GM23338 (cell line): ENCODE results near the gene FANK1. TPM values are rescaled to one million over a fixed set of nuclear protein-coding genes. Genes with fewer than 3 reads are reported as not detected.

ENCODE experiments used
- CREB1 ChIP-seq: fragments of 250-450 bp; sonication (Bioruptor Pico); IDR thresholded peaks from 2 replicates; pipeline ENCODE4 v1.5.0; 2020; ENCODE audit warnings: low read depth, mild to moderate bottlenecking, moderate library complexity
- CTCF ChIP-seq, 2 experiments: fragments of 200-600 bp in 1 of 2; sonication (generic) in 1 of 2; conservative IDR thresholded peaks; 2 replicates each; pipeline versions ENCODE4 v1.5.1 to v1.6.1; 2016 to 2017; ENCODE audit warnings: antibody characterized with exemption in 2 of 2, low read depth in 2 of 2, mild to moderate bottlenecking in 2 of 2, moderate library complexity in 1 of 2
- EZH2 ChIP-seq: fragments of 200-600 bp; sonication (generic); IDR thresholded peaks from one replicate; pipeline ENCODE4 v1.8.0; 2017; ENCODE audit warnings: antibody characterized with exemption, mild to moderate bottlenecking, low read depth; ENCODE audit not compliant: unreplicated experiment
- EZH2phosphoT487 ChIP-seq: fragments of 200-600 bp; sonication (generic); IDR thresholded peaks from one replicate; pipeline ENCODE4 v1.8.1; 2018; ENCODE audit warnings: antibody characterized with exemption; ENCODE audit not compliant: unreplicated experiment
- JUNB ChIP-seq: IDR thresholded peaks from one replicate; pipeline ENCODE4 v1.6.1; 2016; ENCODE audit warnings: antibody characterized with exemption; ENCODE audit not compliant: unreplicated experiment
- NANOG ChIP-seq: IDR thresholded peaks from 2 replicates; pipeline ENCODE4 v1.6.1; 2016; ENCODE audit warnings: antibody characterized with exemption, borderline replicate concordance
- STAT1 ChIP-seq: IDR thresholded peaks from one replicate; pipeline ENCODE4 v1.6.1; 2016; ENCODE audit warnings: antibody characterized with exemption; ENCODE audit not compliant: unreplicated experiment
- ZNF331 ChIP-seq: fragments of 250-450 bp; sonication (Bioruptor Pico); IDR thresholded peaks from 2 replicates; pipeline ENCODE4 v1.5.0; 2020; ENCODE audit warnings: low read depth, mild to moderate bottlenecking, moderate library complexity
- ZNF462 ChIP-seq: fragments of 250-450 bp; sonication (Bioruptor Pico); IDR thresholded peaks from 2 replicates; pipeline ENCODE4 v1.5.0; 2020; ENCODE audit warnings: mild to moderate bottlenecking, moderate library complexity
- polyA plus RNA-seq: library from polyadenylated mRNA; unstranded; fragments of >200 nt; fragmentation: Nextera tagmentation; extraction: Ambion mirVana; gene quantifications from 2 replicates; pipeline ENCODE4 v1.2.1, GENCODE V29; 2016
- total RNA-seq: library from RNA; depleted of rRNA; stranded (reverse); fragments of >200 nt; shearing (Covaris generic); gene quantifications from 2 replicates; pipeline ENCODE4 v1.2.3, GENCODE V29; 2014

FANK1 gene
- total and polyA plus RNA-seq, 2 experiments from 2014 or later: 0.37 to 0.69 TPM

GRCh38 chr10:125979976-125980375 lies 83.6 kb downstream of the FANK1 start (continued):
- TF ChIP-seq ZNF462 (CRISPR knock-in tag): no peak
- no peak for TF ChIP-seq EZH2phosphoT487
- no peak for TF ChIP-seq CREB1 (CRISPR knock-in tag)
- TF ChIP-seq NANOG: no peak
- TF ChIP-seq JUNB: no peak
- no peak for TF ChIP-seq CTCF (conservative IDR thresholded peaks at IDR 0.05; ENCODE audit: low read depth in 2 of 2)
- TF ChIP-seq STAT1: no peak
- no peak for TF ChIP-seq ZNF331
- TF ChIP-seq EZH2: no peak
